Vagina (tissue), 2 donors: Measurements from ENCODE around the gene C6orf62.

Source experiments
- POLR2A ChIP-seq, 2 donors: fragments of 450-650 bp; IDR thresholded peaks; one replicate each; pipeline ENCODE4 v1.6.1; 2017; ENCODE audit warnings: antibody characterized with exemption in 2 of 2, mild to moderate bottlenecking in 2 of 2, moderate library complexity in 2 of 2
- TF ChIP-seq, protein P1 (sequence below), 3 experiments: fragments of 450-650 bp in 2 of 3; fragments of 200-600 bp in 1 of 3; sonication (generic) in 1 of 3; IDR thresholded peaks; one replicate each; pipeline ENCODE4 v1.5.1; 2017 to 2019; ENCODE audit warnings: antibody characterized with exemption in 3 of 3, mild to moderate bottlenecking in 2 of 3, moderate library complexity in 2 of 3

DNA sequence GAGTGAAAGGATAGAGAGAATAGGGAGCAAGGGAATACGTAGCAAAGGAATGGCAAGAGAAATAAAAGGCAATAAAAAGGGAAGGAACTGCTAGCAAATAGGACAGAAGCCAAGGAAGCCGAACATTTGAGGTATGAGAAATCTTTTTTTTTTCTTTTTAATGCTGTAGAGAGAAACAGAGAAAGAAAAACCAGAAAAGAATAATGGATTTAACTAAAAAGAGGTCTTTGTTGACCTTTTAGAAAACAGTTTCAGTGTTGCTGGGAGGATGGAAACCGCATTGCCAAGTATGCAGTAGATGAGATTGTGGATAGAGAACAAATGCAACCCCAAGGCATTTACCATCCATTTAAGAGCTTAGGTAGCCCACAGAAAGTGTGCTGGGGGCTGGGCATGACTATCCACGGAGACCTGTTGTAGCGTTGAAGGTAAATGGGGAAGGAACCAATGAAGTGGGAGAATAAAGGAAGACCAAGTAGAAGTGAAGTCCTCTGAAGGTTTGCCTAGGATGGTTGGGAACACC is 23.3 kb upstream of the C6orf62 start:
- TF ChIP-seq POLR2A (IDR thresholded peaks at IDR 0.05) = no peak
- TF ChIP-seq, protein P1, sequence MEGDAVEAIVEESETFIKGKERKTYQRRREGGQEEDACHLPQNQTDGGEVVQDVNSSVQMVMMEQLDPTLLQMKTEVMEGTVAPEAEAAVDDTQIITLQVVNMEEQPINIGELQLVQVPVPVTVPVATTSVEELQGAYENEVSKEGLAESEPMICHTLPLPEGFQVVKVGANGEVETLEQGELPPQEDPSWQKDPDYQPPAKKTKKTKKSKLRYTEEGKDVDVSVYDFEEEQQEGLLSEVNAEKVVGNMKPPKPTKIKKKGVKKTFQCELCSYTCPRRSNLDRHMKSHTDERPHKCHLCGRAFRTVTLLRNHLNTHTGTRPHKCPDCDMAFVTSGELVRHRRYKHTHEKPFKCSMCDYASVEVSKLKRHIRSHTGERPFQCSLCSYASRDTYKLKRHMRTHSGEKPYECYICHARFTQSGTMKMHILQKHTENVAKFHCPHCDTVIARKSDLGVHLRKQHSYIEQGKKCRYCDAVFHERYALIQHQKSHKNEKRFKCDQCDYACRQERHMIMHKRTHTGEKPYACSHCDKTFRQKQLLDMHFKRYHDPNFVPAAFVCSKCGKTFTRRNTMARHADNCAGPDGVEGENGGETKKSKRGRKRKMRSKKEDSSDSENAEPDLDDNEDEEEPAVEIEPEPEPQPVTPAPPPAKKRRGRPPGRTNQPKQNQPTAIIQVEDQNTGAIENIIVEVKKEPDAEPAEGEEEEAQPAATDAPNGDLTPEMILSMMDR (IDR thresholded peaks at IDR 0.05) = no peak
